A549 (cell line): ENCODE results near the gene MFSD6L.

Source experiments
- EP300 ChIP-seq, 2 experiments: fragments of >200 bp; sonication (Bioruptor Twin); formaldehyde crosslinking; IDR thresholded peaks; 2 replicates in 1 of 2; 3 replicates in 1 of 2; pipeline ENCODE4 v1.6.1; 2016 to 2017
- MAZ ChIP-seq: fragments of 150-350 bp; IDR thresholded peaks from 2 replicates; pipeline ENCODE4 v1.6.1; 2014; ENCODE audit warnings: antibody characterized with exemption, low read depth, low read length, borderline replicate concordance

DNA sequence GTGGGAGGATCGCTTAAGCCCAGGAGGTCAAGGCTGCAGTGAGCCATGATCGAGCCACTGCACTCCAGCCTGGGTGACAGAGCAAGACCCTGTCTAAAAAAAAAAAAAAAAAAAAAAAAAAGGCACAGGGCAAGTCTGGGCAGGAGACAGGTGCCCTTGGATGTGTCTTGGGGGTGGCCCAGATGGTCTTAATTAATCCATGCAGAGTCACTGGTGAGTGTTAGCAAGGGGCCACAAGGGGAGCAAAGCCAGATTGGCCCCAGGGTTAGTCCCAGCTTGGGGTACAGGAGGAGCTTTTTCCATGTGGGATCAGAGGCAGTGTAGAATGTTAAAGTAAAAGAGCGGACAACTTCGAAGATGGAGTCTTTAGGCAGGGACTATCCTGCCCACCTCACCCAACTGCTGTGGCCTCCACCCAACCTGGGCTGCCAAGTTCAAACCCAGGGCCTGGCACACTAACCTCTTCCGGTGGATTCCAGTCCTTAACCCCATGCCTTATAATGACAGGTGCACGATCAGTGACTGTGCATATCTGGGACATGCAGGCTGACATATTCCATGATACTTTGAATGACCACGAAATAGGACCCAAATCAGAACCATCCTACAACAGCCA, 32.2 kb upstream of the MFSD6L start:
- TF ChIP-seq MAZ (no peak), EP300 (IDR thresholded peaks at IDR 0.05) (no peak)
